Measurements from ENCODE around the gene TNRC6C. TPM values are rescaled to one million over a fixed set of nuclear protein-coding genes. Genes with fewer than 3 reads are reported as not detected.
"Not testable (repeated sequence)": the region's sequence is repeated elsewhere in the genome, so short reads cannot be mapped to it uniquely, and the experiment has no call there.

TNRC6C gene
- total RNA-seq, 2 experiments from 2014 or later = 74.7 TPM

DNA sequence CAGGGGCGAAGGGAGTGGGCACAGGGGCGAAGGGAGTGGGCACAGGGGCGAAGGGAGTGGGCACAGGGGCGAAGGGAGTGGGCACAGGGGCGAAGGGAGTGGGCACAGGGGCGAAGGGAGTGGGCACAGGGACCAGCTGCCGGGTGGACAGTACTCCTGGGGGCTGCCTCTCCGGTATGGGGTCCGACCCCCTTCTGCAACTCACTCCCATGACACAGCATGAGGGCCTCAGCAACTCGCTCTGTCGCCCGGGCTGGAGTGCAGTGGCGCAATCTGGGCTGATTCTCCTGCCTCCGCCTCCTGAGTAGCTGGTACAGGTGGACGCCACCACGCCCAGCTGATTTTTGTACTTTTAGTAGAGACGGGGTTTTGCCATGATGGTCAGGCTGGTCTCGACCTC lies 157.3 kb downstream of the TNRC6C start:
- DNase-seq; H3K27me3 Mint-ChIP-seq; H3K4me3 Mint-ChIP-seq; H3K9me3 Mint-ChIP-seq; ATAC-seq (ENCODE audit: low read depth): not testable (repeated sequence)
- H3K4me1 Mint-ChIP-seq = peaks cover 35% of the 10 kb centered on the region
- POLR2A ChIA-PET = interaction anchor here (1.1 to 5.3 kb wide), 6 partner anchors 10 to 99 kb away, joined by 5 to 40 read pairs (median 8); partner anchors contain the start of genes BIRC5 and TMC8
- peaks cover 36% of the 10 kb centered on the region for H3K36me3 Mint-ChIP-seq
- peak overlapping the region; percentile 45 for H3K27ac Mint-ChIP-seq

DNA sequence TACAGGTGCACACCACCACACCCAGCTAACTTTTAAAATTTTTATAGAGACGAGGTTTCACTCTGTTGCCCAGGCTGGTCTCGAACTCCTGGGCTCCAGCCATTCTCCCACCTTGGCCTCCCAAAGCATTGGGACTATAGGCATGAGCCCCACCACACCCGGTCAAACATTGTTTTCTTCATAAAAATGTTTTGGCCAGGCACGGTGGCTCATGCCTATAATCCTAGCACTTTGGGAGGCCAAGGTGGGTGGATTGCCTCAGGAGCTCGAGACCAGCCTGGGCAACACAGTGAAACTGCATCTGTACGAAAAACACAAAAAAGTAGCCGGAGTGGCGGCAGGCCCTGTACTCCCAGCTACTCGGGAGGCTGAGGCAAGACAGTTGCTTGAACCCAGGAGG lies 157.9 kb downstream of the TNRC6C start:
- H3K9me3 Mint-ChIP-seq = no peaks in the 10 kb centered on the region
- H3K27ac Mint-ChIP-seq = no peak overlapping the region
- POLR2A ChIA-PET = interaction anchor here (1.1 to 5.3 kb wide), 6 partner anchors 9 to 98 kb away, joined by 5 to 40 read pairs (median 8); partner anchors contain the start of genes BIRC5 and TMC8
- H3K4me3 Mint-ChIP-seq = no peak overlapping the region
- no peaks in the 10 kb centered on the region for H3K27me3 Mint-ChIP-seq
- DNase-seq (no peak), ATAC-seq (ENCODE audit: low read depth) (no peak)
- peaks cover 37% of the 10 kb centered on the region for H3K36me3 Mint-ChIP-seq
- H3K4me1 Mint-ChIP-seq = peaks cover 40% of the 10 kb centered on the region

DNA sequence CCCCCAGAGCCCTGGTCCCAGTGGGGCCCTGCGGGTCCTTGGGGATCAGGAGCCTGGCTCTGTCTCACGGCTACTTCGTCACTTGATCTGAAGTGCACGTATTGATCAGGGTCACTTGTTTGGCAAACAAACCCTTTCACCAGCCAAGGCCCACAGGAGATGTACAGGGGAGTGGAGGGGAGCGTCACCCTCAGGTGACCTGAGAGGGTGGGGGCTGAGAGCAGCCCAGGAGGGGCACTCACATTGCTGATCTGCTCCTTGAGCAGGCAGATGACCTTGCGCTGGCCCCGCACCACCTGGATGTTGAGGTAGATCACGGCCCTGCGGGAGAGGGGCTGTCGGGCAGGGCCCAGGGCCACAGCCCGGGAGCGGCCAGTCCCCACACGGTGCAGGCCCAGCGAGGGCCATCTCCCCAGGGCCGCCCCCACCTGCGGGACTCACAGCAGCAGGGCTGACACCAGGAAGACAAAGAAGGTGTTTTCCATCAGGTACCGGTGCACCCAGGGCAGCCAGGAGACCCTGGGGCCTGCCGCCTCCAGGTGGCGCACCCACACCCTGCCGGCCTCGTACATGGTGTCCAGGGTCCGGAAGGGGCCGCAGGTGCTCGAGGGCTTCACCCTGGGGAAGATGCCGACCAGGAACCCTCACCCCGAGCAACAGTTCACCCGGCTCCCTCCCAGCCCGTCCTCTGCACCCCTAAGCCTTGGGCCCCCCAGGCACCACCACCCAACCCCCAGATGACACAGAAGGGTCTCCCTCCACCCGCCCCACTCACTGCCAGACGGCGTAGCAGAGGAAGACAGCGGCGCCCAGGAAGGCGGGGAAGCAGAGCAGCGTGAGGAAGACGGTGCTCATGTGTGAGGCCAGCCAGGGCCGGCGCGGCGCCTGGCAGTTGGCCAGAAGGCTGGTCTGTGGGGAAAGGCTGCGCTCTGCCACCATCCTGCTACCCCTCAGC lies 158.8 kb downstream of the TNRC6C start:
- peaks cover 48% of the 10 kb centered on the region for H3K4me1 Mint-ChIP-seq
- no peak overlapping the region for H3K4me3 Mint-ChIP-seq
- H3K27me3 Mint-ChIP-seq = no peaks in the 10 kb centered on the region
- ATAC-seq (ENCODE audit: low read depth) (no peak), DNase-seq (no peak)
- no peaks in the 10 kb centered on the region for H3K9me3 Mint-ChIP-seq
- H3K36me3 Mint-ChIP-seq = peaks cover 45% of the 10 kb centered on the region
- H3K27ac Mint-ChIP-seq = peak overlapping the region; percentile 65
- POLR2A ChIA-PET = interaction anchor here (1.1 to 13.9 kb wide), 7 partner anchors 8 to 21 kb away, joined by 5 to 380 read pairs (median 11); partner anchors contain the start of genes TMC6 and TMC8

DNA sequence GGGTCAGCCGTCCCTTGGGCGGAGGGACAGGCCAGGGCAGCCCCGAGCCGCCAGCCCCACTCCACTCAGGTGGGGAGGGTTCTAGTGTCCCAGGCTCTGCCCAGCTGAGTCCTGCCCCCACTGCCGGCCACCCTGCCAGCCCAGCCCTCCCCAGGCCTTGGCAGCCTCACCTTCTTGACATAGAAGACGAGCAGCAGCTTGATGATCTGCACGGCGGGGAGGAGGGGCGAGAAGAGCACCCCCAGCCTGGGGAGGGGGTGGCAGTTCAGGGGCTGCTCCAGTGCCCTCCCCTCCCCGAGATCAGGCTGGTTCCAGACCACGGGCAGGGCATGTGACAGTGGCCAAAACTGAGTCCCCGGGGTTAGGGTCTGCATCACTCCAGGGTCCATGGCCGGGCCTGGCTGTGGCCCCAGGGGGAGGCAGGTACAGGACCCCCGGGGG lies 160.3 kb downstream of the TNRC6C start:
- peaks cover 51% of the 10 kb centered on the region for H3K4me1 Mint-ChIP-seq
- peaks cover 51% of the 10 kb centered on the region for H3K36me3 Mint-ChIP-seq
- DNase-seq (no peak), ATAC-seq (ENCODE audit: low read depth) (no peak)
- H3K4me3 Mint-ChIP-seq = no peak overlapping the region
- no peaks in the 10 kb centered on the region for H3K27me3 Mint-ChIP-seq
- H3K27ac Mint-ChIP-seq = no peak overlapping the region
- H3K9me3 Mint-ChIP-seq = no peaks in the 10 kb centered on the region
- POLR2A ChIA-PET = interaction anchor here (1.0 to 13.9 kb wide), 4 partner anchors 9 to 133 kb away, joined by 3 to 380 read pairs (median 30); partner anchors contain the start of genes TMC6 and TMC8

DNA sequence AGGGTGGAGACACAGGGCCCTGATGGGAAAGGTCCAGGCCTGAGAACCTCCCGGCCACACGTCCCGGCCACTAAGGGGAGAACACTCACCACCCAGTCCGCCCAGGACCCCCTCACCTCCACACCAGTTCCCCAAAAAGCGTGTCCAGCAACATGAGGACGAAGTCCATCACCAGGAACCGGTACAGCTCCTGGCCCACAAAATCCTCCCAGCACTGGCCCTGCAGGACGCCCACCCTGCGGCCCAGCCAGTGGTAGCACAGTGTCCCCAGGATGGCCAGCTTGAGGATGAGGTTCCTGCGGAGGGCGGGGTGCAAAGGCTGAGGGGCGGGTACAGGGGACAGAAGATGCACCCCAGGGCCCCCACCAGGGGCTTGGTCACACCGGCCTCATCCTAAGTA lies 162.0 kb downstream of the TNRC6C start:
- Mint-ChIP-seq H3K9me3 (no peaks in the 10 kb centered on the region), H3K27ac (peak overlapping the region; percentile 96), H3K4me3 (peak overlapping the region; percentile 93), H3K36me3 (peaks cover 45% of the 10 kb centered on the region), H3K4me1 (peaks cover 45% of the 10 kb centered on the region), H3K27me3 (no peaks in the 10 kb centered on the region)
- ATAC-seq (ENCODE audit: low read depth) (no peak), DNase-seq (no peak)
- POLR2A ChIA-PET = interaction anchor here (0.5 to 13.9 kb wide), 3 partner anchors 9 to 102 kb away, joined by 3 to 380 read pairs (median 53); partner anchors contain the start of genes TMC6 and TMC8

DNA sequence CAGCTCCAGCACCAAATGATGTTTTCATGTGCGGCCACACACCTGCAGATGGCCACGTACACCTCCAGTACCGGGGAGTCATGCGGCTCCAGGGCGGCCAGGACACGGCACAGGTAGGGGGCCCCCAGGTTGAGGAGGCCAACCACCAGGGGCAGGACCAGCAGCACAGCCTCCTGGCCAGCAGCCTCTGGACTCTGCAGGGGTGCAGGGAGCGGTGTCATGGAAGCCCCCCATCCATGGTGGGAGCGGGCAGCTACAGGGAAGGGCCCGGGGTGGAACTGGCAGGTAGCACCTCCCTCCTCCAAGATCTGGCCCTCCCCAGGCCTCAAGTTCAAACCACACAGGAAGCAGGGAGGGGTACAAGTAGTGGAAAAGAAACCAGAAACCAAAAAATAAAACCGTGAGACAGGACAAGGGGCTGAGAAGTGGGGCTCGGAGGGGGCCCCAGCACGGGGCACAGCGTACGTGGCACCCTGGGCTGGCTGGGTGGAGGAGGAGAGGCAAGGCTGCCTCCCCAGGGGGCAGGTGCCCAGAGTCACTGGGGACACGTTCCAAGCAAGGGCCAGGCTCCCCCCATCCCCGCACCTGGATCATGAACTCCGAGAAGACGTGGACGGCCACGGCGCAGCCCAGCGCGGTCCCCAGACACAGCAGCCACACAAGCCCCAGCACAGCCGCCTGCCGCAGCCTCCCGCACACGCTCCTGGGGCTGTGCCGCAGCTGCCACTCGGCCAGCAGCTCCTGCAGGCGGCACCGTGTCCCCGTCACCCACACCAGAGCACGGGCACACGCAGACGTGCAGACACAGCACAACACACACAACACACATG lies 162.7 kb downstream of the TNRC6C start:
- Mint-ChIP-seq H3K27ac (peak overlapping the region; percentile 96), H3K36me3 (peaks cover 47% of the 10 kb centered on the region), H3K9me3 (no peaks in the 10 kb centered on the region), H3K4me1 (peaks cover 45% of the 10 kb centered on the region), H3K4me3 (peak overlapping the region; percentile 93), H3K27me3 (no peaks in the 10 kb centered on the region)
- POLR2A ChIA-PET = interaction anchor here (0.5 to 13.9 kb wide), 4 partner anchors 9 to 163 kb away, joined by 3 to 380 read pairs (median 28); partner anchors contain the start of genes TMC6, TMC8 and TNRC6C
- ATAC-seq (ENCODE audit: low read depth) = peak; percentile 62
- DNase-seq = peak; percentile 72

DNA sequence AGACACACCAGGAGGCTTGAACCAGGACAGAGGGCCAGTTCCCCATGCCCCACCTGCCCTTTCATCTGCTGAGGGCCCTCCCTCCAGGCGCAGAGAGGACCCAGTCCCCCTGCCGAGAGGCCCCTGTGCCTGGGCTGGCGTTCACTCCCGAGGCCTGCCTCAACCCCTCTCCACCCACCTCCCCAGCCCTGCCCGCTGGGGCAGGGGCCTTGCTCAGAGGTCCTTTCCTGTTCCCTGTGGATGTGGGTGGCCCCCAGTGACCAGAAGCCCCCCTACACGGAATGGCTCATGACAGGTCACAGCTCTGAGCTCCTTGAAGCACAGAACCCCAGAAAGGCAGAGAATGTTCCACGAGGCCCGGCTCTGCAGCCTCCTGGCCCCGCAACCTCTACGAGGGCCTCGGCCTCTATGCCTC lies 163.3 kb downstream of the TNRC6C start:
- peak overlapping the region; percentile 93 for H3K4me3 Mint-ChIP-seq
- POLR2A ChIA-PET = interaction anchor here (0.6 to 13.9 kb wide), 4 partner anchors 8 to 163 kb away, joined by 3 to 380 read pairs (median 28); partner anchors contain the start of genes TMC6, TMC8 and TNRC6C
- peaks cover 47% of the 10 kb centered on the region for H3K4me1 Mint-ChIP-seq
- DNase-seq (no peak), ATAC-seq (ENCODE audit: low read depth) (no peak)
- peak overlapping the region; percentile 96 for H3K27ac Mint-ChIP-seq
- H3K36me3 Mint-ChIP-seq = peaks cover 49% of the 10 kb centered on the region
- no peaks in the 10 kb centered on the region for H3K9me3 Mint-ChIP-seq
- no peaks in the 10 kb centered on the region for H3K27me3 Mint-ChIP-seq

DNA sequence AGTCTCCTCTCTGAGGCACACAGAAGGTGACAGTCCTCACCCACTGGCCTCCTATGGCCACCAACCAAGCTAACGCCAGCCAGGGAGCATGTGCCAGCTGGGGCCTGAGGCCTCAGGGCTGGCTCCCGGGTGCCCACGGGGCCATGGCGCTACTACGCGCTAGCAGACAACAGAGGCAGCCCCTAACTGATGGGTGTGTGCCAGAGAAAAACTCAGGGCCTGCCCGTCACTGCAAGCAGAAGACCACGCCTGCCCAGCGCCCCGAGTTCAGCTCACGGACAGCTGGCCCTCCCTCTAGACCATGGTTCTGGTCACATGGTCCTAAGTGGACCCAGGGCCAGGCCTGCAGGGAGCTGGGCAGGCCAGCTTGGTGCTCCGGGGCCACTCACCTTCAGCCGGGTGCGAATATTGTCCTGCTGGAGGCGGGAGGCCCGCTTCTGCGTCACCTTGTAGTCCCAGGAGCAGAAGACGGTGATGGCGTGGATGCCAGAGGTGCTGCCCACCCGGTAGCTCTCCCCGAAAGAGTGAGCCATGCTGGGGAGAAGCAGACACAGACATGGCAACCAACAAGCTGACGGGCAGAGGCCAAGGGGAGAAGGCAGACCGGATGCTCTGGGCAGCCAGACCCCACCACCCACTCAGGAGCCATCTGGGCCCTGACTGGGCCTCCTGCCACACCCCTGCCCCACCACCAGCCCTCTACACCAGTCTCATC lies 163.9 kb downstream of the TNRC6C start:
- Mint-ChIP-seq H3K36me3 (peaks cover 50% of the 10 kb centered on the region), H3K27ac (peak overlapping the region; percentile 96), H3K4me1 (peaks cover 47% of the 10 kb centered on the region), H3K4me3 (peak overlapping the region; percentile 93), H3K9me3 (no peaks in the 10 kb centered on the region), H3K27me3 (no peaks in the 10 kb centered on the region)
- DNase-seq (peak; percentile 56), ATAC-seq (ENCODE audit: low read depth) (no peak)
- POLR2A ChIA-PET = interaction anchor here (0.6 to 13.9 kb wide), 4 partner anchors 7 to 164 kb away, joined by 3 to 380 read pairs (median 28); partner anchors contain the start of genes TMC6, TMC8 and TNRC6C

DNA sequence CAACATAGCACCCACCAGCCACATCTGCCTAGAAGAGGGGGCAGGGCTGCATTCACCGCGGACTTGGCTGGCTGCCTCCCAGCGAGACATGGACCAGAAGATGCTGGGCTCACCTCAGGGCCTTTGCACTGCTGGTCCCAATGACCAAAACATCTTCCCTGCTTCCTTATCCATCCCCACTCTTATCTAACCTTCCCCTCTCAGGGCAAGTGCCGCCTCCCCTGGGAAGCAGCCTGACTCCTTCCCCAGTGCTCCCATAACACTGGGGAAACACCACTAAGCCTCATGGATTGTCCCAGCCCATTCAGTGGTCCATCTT lies 164.4 kb downstream of the TNRC6C start:
- peak overlapping the region; percentile 93 for H3K4me3 Mint-ChIP-seq
- no peak for DNase-seq
- POLR2A ChIA-PET = interaction anchor here (1.5 to 13.9 kb wide), 3 partner anchors 7 to 165 kb away, joined by 4 to 380 read pairs (median 53); partner anchors contain the start of genes TMC6, TMC8 and TNRC6C
- H3K4me1 Mint-ChIP-seq = peaks cover 47% of the 10 kb centered on the region
- peaks cover 49% of the 10 kb centered on the region for H3K36me3 Mint-ChIP-seq
- H3K27me3 Mint-ChIP-seq = no peaks in the 10 kb centered on the region
- peak overlapping the region; percentile 96 for H3K27ac Mint-ChIP-seq
- ATAC-seq (ENCODE audit: low read depth) = no peak
- no peaks in the 10 kb centered on the region for H3K9me3 Mint-ChIP-seq

DNA sequence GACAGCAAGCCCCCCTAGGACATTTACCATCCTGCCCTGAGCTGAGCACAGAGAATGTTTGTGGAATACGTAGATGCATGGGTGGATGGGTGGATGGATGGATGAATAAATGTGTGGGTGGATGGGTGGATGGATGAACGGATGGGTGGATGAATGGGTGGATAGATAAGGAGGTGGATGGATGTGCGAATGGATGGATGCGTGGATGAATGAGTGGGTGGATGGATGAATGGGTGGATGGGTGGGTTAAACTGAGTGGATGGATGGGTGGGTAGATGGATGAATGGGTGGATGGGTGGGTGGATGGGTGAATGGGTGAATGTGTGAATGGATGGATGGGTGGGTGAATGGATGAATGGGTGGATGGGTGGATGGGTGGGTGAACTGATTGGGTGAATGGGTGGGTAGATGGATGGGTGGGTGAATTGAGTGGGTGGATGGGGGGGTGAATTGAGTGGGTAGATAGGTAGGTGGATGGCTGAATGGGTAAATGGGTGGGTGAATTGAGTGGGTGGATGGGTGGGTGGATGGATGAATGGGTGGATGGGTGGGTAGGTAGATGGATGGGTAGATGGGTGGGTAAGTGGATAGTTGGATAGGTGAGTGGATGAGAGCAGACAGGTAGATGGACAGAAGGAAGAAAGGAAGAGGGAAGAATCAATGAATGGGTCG lies 164.9 kb downstream of the TNRC6C start:
- Mint-ChIP-seq H3K9me3 (no peaks in the 10 kb centered on the region), H3K36me3 (peaks cover 47% of the 10 kb centered on the region), H3K4me1 (peaks cover 45% of the 10 kb centered on the region), H3K4me3 (peak overlapping the region; percentile 93), H3K27ac (peak overlapping the region; percentile 96), H3K27me3 (no peaks in the 10 kb centered on the region)
- ATAC-seq (ENCODE audit: low read depth) (no peak), DNase-seq (no peak)
- POLR2A ChIA-PET = interaction anchor here (9.4 to 13.9 kb wide), 2 partner anchors 12 to 15 kb away, joined by 77 to 380 read pairs; no protein-coding TSS in a partner anchor

DNA sequence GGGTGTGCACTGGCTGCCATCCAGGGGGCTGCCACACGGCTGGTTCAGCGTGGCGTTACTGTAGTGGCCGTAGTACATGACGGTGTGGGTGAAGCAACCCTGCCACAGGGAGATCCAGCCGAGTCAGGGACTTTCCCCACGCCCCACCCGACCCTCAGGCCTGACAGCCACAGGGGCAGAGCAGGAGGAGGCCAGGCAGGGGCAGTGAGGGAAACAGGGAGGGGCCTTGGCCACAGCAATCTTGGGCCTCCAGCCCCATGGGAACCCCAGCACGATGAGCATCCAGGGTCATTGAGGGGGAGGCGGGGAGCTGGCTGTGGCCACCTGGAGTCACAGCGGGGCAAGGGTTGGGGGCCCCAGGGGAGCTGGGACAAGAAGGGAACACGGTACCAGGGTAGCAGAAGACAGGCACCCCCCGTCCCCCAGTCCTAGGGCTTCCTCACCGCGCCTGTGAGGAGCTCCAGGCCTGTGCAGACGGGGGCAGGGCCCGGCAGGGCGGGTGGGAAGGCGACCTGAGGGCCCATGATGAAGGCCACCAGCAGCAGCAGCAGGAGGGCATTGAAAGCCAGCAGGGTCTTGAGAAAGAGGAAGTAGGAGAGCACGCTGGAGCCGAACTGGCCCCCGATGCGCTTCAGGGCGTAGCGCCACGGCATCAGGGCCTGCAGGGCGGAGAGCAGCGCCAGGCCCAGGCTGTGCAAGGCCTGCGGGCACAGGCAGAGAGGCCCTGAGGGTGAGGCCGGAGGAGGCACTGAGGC lies 165.8 kb downstream of the TNRC6C start:
- no peaks in the 10 kb centered on the region for H3K27me3 Mint-ChIP-seq
- peak overlapping the region; percentile 93 for H3K4me3 Mint-ChIP-seq
- POLR2A ChIA-PET = interaction anchor here (1.3 to 13.9 kb wide), 4 partner anchors 13 to 52 kb away, joined by 4 to 380 read pairs (median 42); no protein-coding TSS in a partner anchor
- ATAC-seq (ENCODE audit: low read depth) = no peak
- peaks cover 49% of the 10 kb centered on the region for H3K4me1 Mint-ChIP-seq
- H3K36me3 Mint-ChIP-seq = peaks cover 46% of the 10 kb centered on the region
- DNase-seq = no peak
- H3K27ac Mint-ChIP-seq = peak overlapping the region; percentile 96
- no peaks in the 10 kb centered on the region for H3K9me3 Mint-ChIP-seq

Data from activated naive CD8-positive, alpha-beta T cell treated with anti-CD3 and anti-CD28 coated beads, Interleukin-2, amount 10 ng/mL, durations not matched to agents 7 days and 5 days (primary cell).